Breast epithelium (tissue), 4 donors: ENCODE measurements around the gene GREM2. TPM values are rescaled to one million over a fixed set of nuclear protein-coding genes. Genes with fewer than 3 reads are reported as not detected.

Source experiments
- DNase-seq, 2 donors: peaks; one replicate each; pipeline ENCODE4 v3.0.0-alpha.2; 2019; ENCODE audit warnings: low spot score in 2 of 2
- H3K27ac ChIP-seq, 2 donors: fragments of 200-600 bp; sonication (generic) in 1 of 2; one replicate each; pipeline ENCODE4 v1.5.1; 2016 to 2019; ENCODE audit warnings: mild to moderate bottlenecking in 1 of 2
- H3K27me3 ChIP-seq, 2 donors: fragments of 200-600 bp; sonication (generic) in 1 of 2; one replicate each; pipeline versions ENCODE4 v1.5.1 to v1.6.0; 2017 to 2019; ENCODE audit warnings: control low read depth in 1 of 2, mild to moderate bottlenecking in 1 of 2
- H3K36me3 ChIP-seq: fragments of 200-600 bp; one replicate; pipeline ENCODE4 v1.5.1; 2019
- H3K4me1 ChIP-seq, 2 donors: fragments of 200-600 bp; sonication (generic); one replicate each; pipeline ENCODE4 v1.5.1; 2016 to 2019; ENCODE audit warnings: control low read depth in 1 of 2
- H3K4me3 ChIP-seq, 3 donors: fragments of 200-600 bp; sonication (generic); 1 replicate in 2 of 3; 2 replicates in 1 of 3; pipeline ENCODE4 v1.5.1; 2016 to 2019; ENCODE audit warnings: mild to moderate bottlenecking in 3 of 3, moderate library complexity in 2 of 3
- H3K9me3 ChIP-seq, 2 donors: fragments of 200-600 bp; sonication (generic) in 1 of 2; one replicate each; pipeline ENCODE4 v1.5.1; 2016 to 2019; ENCODE audit warnings: control low read depth in 1 of 2
- POLR2A ChIP-seq: fragments of 450-650 bp; IDR thresholded peaks from one replicate; pipeline ENCODE4 v1.6.1; 2016; ENCODE audit warnings: antibody characterized with exemption, mild to moderate bottlenecking, moderate library complexity
- POLR2AphosphoS5 ChIP-seq, 3 donors: sonication (generic); formaldehyde crosslinking; IDR thresholded peaks; one replicate each; pipeline ENCODE4 v1.6.1; 2017; ENCODE audit warnings: antibody characterized with exemption in 3 of 3
- intact Hi-C: fragments of 100-400 bp; cut with DNase I; formaldehyde crosslinking; loops from one replicate; pipeline ENCODE4 v1.15.1; 2023; ENCODE audit warnings: low total_unique reads
- total RNA-seq, 3 donors: library from RNA; depleted of rRNA; stranded (reverse); fragments of >200 nt; gene quantifications; one replicate each; pipeline ENCODE4 v1.1.0, GENCODE V29; 2016
- TF ChIP-seq, protein P1 (sequence below), 3 donors: fragments of 450-650 bp; IDR thresholded peaks; one replicate each; pipeline ENCODE4 v1.5.1; 2016 to 2017; ENCODE audit warnings: antibody characterized with exemption in 3 of 3, mild to moderate bottlenecking in 3 of 3, moderate library complexity in 3 of 3

The GREM2 gene
- total RNA-seq, 3 donors from 2014 or later: 0.16 to 2.0 (median 1.0) TPM

- no peaks in the 10 kb centered on the region for H3K4me1 ChIP-seq
- intact Hi-C loops: no loop called here
- no peaks in the 10 kb centered on the region for H3K27me3 ChIP-seq
- H3K9me3 ChIP-seq: no peaks in the 10 kb centered on the region
- no peak for TF ChIP-seq POLR2AphosphoS5 (IDR thresholded peaks at IDR 0.05)
- no peak for TF ChIP-seq POLR2A
- TF ChIP-seq, protein P1, sequence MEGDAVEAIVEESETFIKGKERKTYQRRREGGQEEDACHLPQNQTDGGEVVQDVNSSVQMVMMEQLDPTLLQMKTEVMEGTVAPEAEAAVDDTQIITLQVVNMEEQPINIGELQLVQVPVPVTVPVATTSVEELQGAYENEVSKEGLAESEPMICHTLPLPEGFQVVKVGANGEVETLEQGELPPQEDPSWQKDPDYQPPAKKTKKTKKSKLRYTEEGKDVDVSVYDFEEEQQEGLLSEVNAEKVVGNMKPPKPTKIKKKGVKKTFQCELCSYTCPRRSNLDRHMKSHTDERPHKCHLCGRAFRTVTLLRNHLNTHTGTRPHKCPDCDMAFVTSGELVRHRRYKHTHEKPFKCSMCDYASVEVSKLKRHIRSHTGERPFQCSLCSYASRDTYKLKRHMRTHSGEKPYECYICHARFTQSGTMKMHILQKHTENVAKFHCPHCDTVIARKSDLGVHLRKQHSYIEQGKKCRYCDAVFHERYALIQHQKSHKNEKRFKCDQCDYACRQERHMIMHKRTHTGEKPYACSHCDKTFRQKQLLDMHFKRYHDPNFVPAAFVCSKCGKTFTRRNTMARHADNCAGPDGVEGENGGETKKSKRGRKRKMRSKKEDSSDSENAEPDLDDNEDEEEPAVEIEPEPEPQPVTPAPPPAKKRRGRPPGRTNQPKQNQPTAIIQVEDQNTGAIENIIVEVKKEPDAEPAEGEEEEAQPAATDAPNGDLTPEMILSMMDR (IDR thresholded peaks at IDR 0.05): no peak
- no peak for DNase-seq
- H3K27ac ChIP-seq: no peak overlapping the region
- no peak overlapping the region for H3K4me3 ChIP-seq
- H3K36me3 ChIP-seq: no peaks in the 10 kb centered on the region
Measured at GRCh38 chr1:240467895-240468294, 144.1 kb downstream of the GREM2 start.

DNA sequence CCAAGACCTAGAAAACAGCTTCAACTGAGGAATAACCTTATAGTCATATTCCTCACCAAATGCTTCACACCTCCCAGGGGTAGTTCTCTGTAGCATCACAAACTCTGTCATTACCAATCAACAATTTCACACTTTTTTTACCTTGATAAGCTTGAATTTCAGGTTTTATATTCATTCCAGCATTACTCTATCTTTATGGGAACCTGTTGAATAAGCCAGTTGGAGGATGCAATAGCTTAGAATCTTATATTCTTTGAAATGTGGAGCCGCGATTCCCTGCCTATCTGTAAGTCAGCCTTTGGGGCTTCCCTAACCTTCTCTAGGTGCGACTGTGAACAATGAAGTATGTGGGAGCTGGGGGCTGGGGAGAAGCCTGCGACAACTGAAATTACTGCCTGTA, 145.4 kb downstream of the GREM2 start:
- Histone ChIP-seq H3K4me3 (no peak overlapping the region), H3K27ac (no peak overlapping the region), H3K27me3 (no peaks in the 10 kb centered on the region), H3K36me3 (no peaks in the 10 kb centered on the region), H3K4me1 (no peaks in the 10 kb centered on the region), H3K9me3 (no peaks in the 10 kb centered on the region)
- intact Hi-C loops: no loop called here
- TF ChIP-seq POLR2AphosphoS5 (IDR thresholded peaks at IDR 0.05) (no peak), POLR2A (no peak)
- TF ChIP-seq, protein P1 (IDR thresholded peaks at IDR 0.05): no peak
- DNase-seq: no peak

GRCh38 chr1:240465531-240465940, 146.4 kb downstream of the GREM2 start:
- no peaks in the 10 kb centered on the region for H3K36me3 ChIP-seq
- TF ChIP-seq POLR2AphosphoS5 (IDR thresholded peaks at IDR 0.05) (no peak), POLR2A (no peak)
- TF ChIP-seq, protein P1 (IDR thresholded peaks at IDR 0.05): no peak
- no peaks in the 10 kb centered on the region for H3K27me3 ChIP-seq
- H3K9me3 ChIP-seq: no peaks in the 10 kb centered on the region
- no peak for DNase-seq
- no peak overlapping the region for H3K27ac ChIP-seq
- no peak overlapping the region for H3K4me3 ChIP-seq
- H3K4me1 ChIP-seq: no peaks in the 10 kb centered on the region
- intact Hi-C loops: no loop called here

DNA sequence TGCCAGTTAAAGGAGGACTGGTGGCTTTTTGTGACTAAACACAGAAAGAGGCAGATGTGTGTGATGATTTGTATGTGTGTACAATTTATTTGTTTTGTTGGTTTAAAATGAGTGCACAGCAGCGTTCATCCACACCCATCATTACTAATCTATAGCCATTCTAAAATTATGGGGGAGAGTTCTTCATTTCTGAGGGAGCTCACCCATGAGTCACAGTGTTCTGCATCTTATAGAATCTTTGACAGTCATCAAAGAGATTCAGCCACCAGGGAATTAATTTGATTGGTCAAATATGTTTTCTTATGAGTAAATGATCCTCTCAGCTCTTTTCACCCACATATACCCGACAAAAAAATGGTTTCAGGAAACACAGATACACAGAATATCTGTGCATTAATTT, 147.9 kb downstream of the GREM2 start:
- H3K9me3 ChIP-seq: no peaks in the 10 kb centered on the region
- no peak for DNase-seq
- no peaks in the 10 kb centered on the region for H3K27me3 ChIP-seq
- H3K4me3 ChIP-seq: no peak overlapping the region
- TF ChIP-seq POLR2AphosphoS5 (IDR thresholded peaks at IDR 0.05) (no peak), POLR2A (no peak)
- TF ChIP-seq, protein P1 (IDR thresholded peaks at IDR 0.05): no peak
- H3K4me1 ChIP-seq: no peaks in the 10 kb centered on the region
- no peak overlapping the region for H3K27ac ChIP-seq
- no peaks in the 10 kb centered on the region for H3K36me3 ChIP-seq
- intact Hi-C loops: no loop called here

GRCh38 chr1:240462766-240463395, 149.1 kb downstream of the GREM2 start:
- no peaks in the 10 kb centered on the region for H3K9me3 ChIP-seq
- no peaks in the 10 kb centered on the region for H3K36me3 ChIP-seq
- no peaks in the 10 kb centered on the region for H3K27me3 ChIP-seq
- H3K4me1 ChIP-seq: no peaks in the 10 kb centered on the region
- intact Hi-C loops: no loop called here
- H3K27ac ChIP-seq: no peak overlapping the region
- no peak for DNase-seq
- TF ChIP-seq, protein P1 (IDR thresholded peaks at IDR 0.05): no peak
- TF ChIP-seq POLR2A: no peak
- TF ChIP-seq POLR2AphosphoS5 (IDR thresholded peaks at IDR 0.05): no peak
- no peak overlapping the region for H3K4me3 ChIP-seq
